ENCODE measurements around the gene ECHDC3. TPM values are rescaled to one million over a fixed set of nuclear protein-coding genes. Genes with fewer than 3 reads are reported as not detected.

The ECHDC3 gene
- total and polyA plus RNA-seq, 2 of the 4 experiments (the other 2 are of a cell fraction): 4.3 to 5.0 TPM

GRCh38 chr10:11704092-11704491 lies 38.1 kb upstream of the ECHDC3 start:
- Histone ChIP-seq H2BK120ac (ENCODE audit: low read depth, low read length) (no peak overlapping the region), H3K56ac (ENCODE audit: extremely low read depth, insufficient read depth, low read length) (no peak overlapping the region), H3K36me3 (ENCODE audit: control insufficient read depth, insufficient read depth, low read length) (no peaks in the 10 kb centered on the region), H3K4me3 (ENCODE audit: insufficient read depth, low read depth, low read length) (no peak overlapping the region), H2BK15ac (ENCODE audit: low read depth, low read length) (no peak overlapping the region), H2BK20ac (ENCODE audit: low read depth, low read length) (no peak overlapping the region), H2AK9ac (replicated peaks; ENCODE audit: low read depth, low read length, poor library complexity) (no peak overlapping the region), H2AK5ac (ENCODE audit: low read depth, low read length) (no peak overlapping the region), H4K8ac (ENCODE audit: low read depth in 2 of 2, low read length in 2 of 2) (no peak overlapping the region), H4K5ac (ENCODE audit: low read depth, low read length) (no peak overlapping the region), H4K91ac (ENCODE audit: insufficient read depth, low read depth, low read length) (no peak overlapping the region), H3K9me1 (ENCODE audit: insufficient read depth, low read length) (no peaks in the 10 kb centered on the region), H3K4me1 (ENCODE audit: control insufficient read depth, insufficient read depth, low read length) (peaks cover 1% of the 10 kb centered on the region; the same call in 1 of the 2 replicates), H4K20me1 (ENCODE audit: insufficient read depth, low read length) (no peaks in the 10 kb centered on the region), H3K4ac (ENCODE audit: low read depth, low read length) (no peak overlapping the region), H3K18ac (ENCODE audit: low read depth, low read length) (no peak overlapping the region), H3K27ac (ENCODE audit: insufficient read depth, low read length) (no peak overlapping the region), H3K9me3 (ENCODE audit: control insufficient read depth, insufficient read depth, low read length) (no peaks in the 10 kb centered on the region), H3K4me2 (ENCODE audit: low read depth, low read length) (no peak overlapping the region), H3K14ac (replicated peaks; ENCODE audit: low read depth, low read length) (no peak overlapping the region), H3K23ac (ENCODE audit: low read depth, low read length) (no peak overlapping the region), H3K27me3 (ENCODE audit: control insufficient read depth, insufficient read depth, low read length) (peaks cover 12% of the 10 kb centered on the region; the same call in 1 of the 2 replicates), H3K9ac (ENCODE audit: low read depth, low read length) (no peak overlapping the region), H2BK5ac (ENCODE audit: low read depth, low read length, poor library complexity, severe bottlenecking) (no peak overlapping the region), H2AFZ (replicated peaks; ENCODE audit: low read length, poor library complexity) (no peak overlapping the region), H3K79me1 (ENCODE audit: low read depth in 1 of 2, low read length in 2 of 2) (no peaks in the 10 kb centered on the region)
- dilution Hi-C loops (cut with HindIII; ENCODE audit: low sequenced_read_pairs, unreplicated experiment): no loop called here
- no TSS peak for BruUV-seq (replicated peaks)
- WGBS, 2 experiments (ENCODE audit: extremely low coverage in 2 of 2, insufficient read length in 1 of 2): 70% methylated on average over 6 of the region's 8 CpGs; no CpG with 5 or more reads in 1 of the 2 experiments
- ChIA-PET POLR2A (ENCODE audit: unreplicated experiment) (no interaction called here), CTCF (no interaction called here)
- in situ Hi-C loops (cut with MboI; ENCODE audit: low sequenced_read_pairs): no loop called here
- intact Hi-C loops (cut with micrococcal nuclease): no loop called here
- DNase-seq (no peak), ATAC-seq (ENCODE audit: low read depth) (no peak)
- TF ChIP-seq RAD21 (IDR thresholded peaks at IDR 0.05; ENCODE audit: low read length) (no peak), ELK1 (IDR thresholded peaks at IDR 0.05; ENCODE audit: borderline replicate concordance, low read depth, low read length) (no peak), FOS (IDR thresholded peaks at IDR 0.05; ENCODE audit: low read depth, low read length) (no peak), CEBPB (IDR thresholded peaks at IDR 0.05; ENCODE audit: low read depth, low read length) (no peak), NFE2L2 (IDR thresholded peaks at IDR 0.05; ENCODE audit: low read depth, low read length) (no peak), MAZ (IDR thresholded peaks at IDR 0.05; ENCODE audit: borderline replicate concordance, low read depth, low read length) (no peak), MAFK (IDR thresholded peaks at IDR 0.05; ENCODE audit: low read depth, low read length) (no peak), CHD1 (IDR thresholded peaks at IDR 0.05; ENCODE audit: low read depth, low read length) (no peak), BHLHE40 (IDR thresholded peaks at IDR 0.05; ENCODE audit: low read depth, low read length) (no peak), SMC3 (IDR thresholded peaks at IDR 0.05; ENCODE audit: low read depth, low read length) (no peak), POLR2A (IDR thresholded peaks at IDR 0.05; ENCODE audit: low read depth, low read length) (no peak), MXI1 (IDR thresholded peaks at IDR 0.05; ENCODE audit: borderline replicate concordance, low read depth, low read length) (no peak), RFX5 (IDR thresholded peaks at IDR 0.05; ENCODE audit: low read depth, low read length) (no peak), RCOR1 (IDR thresholded peaks at IDR 0.05; ENCODE audit: insufficient replicate concordance, low read length) (no peak)
- TF ChIP-seq, protein P1, sequence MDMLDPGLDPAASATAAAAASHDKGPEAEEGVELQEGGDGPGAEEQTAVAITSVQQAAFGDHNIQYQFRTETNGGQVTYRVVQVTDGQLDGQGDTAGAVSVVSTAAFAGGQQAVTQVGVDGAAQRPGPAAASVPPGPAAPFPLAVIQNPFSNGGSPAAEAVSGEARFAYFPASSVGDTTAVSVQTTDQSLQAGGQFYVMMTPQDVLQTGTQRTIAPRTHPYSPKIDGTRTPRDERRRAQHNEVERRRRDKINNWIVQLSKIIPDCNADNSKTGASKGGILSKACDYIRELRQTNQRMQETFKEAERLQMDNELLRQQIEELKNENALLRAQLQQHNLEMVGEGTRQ (IDR thresholded peaks at IDR 0.05; ENCODE audit: low read depth, low read length): no peak
- TF ChIP-seq, protein P2, sequence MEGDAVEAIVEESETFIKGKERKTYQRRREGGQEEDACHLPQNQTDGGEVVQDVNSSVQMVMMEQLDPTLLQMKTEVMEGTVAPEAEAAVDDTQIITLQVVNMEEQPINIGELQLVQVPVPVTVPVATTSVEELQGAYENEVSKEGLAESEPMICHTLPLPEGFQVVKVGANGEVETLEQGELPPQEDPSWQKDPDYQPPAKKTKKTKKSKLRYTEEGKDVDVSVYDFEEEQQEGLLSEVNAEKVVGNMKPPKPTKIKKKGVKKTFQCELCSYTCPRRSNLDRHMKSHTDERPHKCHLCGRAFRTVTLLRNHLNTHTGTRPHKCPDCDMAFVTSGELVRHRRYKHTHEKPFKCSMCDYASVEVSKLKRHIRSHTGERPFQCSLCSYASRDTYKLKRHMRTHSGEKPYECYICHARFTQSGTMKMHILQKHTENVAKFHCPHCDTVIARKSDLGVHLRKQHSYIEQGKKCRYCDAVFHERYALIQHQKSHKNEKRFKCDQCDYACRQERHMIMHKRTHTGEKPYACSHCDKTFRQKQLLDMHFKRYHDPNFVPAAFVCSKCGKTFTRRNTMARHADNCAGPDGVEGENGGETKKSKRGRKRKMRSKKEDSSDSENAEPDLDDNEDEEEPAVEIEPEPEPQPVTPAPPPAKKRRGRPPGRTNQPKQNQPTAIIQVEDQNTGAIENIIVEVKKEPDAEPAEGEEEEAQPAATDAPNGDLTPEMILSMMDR (conservative IDR thresholded peaks at IDR 0.05; ENCODE audit: low read depth, low read length): no peak

All from IMR-90 (cell line).